AG08395 (cell line): ENCODE measurements around the gene RNF213.

ENCODE experiments used
- DNase-seq: peaks from one replicate; pipeline ENCODE4 v3.0.0; 2012; ENCODE audit warnings: mixed read lengths, low spot score

Gene RNF213

DNA sequence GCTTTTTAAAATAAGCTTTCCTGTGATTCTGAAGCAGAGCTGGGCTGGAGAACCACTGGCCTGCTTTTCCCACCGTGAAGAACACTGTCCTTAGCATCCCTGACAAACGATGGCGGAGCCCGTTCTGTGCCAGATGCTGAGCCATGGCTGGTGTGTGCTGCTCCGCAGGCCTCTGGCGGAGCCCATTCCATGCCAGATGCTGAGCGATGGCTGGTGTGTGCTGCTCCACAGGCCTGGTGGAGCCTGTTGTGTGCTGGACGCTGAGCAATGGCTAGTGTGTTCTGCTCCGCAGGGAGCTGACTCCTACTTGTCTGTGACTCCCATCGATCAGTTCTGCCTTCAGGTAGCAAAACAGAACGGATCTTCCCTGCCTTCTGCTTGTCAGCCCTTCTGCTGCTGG is 158.6 kb downstream of the RNF213 start:
- DNase-seq: no peak

DNA sequence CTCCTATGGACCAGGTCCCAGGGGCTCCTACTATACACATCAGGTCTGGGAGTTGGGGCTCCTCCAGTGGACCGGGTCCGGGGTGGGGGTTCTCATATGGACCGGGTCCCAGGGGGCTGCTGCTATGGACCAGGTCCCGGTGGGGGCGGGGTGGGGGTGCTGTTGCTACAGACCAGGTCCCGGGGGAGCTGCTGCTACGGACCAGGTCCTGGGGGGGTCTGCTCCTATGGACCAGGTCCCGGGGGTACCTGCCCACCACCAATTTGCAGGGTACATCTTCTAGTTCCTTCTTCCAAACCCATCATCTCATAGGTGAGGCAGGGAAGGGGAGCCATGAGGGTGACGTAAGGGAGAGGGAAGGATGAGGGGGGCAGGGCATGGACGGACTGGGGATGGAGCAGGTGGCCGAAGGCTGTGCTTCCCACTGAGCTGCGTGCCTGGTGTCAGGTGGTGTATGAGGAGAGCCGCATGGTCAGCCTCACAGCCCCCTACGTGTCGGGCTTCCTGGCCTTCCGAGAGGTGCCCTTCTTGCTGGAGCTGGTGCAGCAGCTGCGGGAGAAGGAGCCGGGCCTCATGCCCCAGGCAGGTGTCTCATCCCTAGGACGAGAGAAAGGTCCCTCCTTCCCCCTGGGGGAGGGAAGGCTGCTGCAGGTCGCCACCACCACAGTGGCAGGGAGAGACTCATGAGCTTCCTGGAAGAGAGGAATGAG is 160.9 kb downstream of the RNF213 start:
- no peak for DNase-seq

DNA sequence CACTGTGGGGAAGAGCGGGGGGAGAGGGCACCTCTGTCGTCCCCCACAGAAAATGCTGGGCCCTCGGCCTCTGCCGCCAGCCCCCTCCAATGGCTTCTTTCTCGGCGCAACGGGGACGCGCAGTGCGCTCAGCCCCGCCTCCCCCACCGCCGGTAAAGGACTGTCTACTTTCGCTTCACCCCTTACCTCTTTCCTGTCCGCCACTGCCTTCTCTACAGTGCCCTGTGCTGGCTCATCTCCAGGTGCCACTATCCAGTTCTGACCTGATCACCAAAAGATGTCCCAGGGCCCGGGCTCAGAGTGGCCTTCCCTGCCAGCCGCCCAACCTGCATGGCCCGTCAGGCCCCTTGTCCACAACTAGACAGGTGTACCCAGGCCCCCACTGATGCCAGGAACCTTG is 161.6 kb downstream of the RNF213 start:
- DNase-seq: no peak

DNA sequence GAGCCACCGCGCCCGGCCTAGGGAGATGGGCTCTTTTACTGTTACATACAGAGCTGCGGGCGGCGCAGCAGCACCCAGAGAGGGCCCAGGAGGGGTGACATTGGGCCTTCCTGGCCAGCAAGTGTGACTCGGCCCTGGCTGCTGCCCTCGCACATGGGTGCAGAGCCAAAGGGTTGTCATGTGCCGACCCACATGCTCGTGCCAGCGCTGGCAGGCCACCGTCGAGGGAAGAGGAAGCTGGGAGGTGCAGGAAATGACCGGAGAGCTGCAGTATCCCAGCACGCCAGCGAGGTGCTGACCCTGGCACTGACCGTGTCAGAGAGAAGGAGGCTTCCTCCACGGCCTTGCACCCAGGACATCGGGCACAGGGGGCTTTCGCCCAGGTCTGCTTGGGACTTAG is 162.3 kb downstream of the RNF213 start:
- DNase-seq: no peak

DNA sequence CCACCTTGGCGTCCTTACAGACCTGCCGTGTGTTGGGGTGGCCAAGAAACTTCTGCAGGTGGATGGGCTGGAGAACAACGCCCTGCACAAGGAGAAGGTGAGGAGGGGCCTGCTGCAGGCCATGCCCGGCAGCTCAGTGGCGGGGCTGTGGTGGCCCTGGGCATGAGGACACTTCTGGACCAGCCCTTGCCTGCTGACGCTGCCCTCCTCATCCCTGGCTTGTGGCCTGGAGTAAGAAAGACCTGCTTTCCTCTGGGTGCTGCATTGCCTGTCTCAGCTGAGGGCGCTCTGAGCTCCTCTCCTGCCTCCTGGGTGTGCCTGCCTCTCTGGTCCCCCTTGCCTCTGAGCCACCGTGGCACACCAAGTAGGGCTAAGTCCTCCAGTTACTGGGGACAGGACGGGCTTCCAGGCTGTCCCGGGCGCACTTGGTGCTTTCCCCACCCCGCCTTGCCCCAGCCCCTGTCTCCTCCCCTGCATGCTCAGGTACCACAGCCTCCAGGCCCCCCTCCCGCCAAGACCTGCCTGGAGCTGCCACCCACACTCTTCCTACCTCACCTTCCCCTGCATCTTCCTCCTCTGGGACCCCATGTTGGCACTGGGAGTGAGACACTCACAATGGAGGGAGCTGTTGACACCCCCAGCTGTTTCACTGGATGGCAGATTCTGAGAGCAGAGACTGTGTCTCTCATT is 163.0 kb downstream of the RNF213 start:
- DNase-seq: no peak

DNA sequence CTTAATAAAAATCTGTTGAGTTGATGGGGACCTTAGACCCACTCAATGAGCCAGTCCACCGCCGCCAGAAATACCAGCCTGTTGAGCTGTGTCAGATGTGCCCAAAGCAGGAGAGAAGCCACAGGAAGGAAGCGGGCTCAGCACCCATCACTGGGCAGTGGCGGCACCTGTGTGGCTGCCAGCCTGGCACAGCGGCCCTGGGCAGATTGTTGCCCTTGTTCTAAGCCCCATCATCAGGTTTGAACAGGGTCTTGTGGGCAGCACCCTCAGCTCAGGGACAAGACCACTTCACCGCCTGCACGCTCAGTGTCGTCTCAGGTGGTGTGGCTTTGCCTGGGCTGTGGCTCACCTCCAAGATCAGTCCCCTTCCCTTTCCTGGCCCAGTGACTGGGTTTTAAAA is 163.6 kb downstream of the RNF213 start:
- no peak for DNase-seq

DNA sequence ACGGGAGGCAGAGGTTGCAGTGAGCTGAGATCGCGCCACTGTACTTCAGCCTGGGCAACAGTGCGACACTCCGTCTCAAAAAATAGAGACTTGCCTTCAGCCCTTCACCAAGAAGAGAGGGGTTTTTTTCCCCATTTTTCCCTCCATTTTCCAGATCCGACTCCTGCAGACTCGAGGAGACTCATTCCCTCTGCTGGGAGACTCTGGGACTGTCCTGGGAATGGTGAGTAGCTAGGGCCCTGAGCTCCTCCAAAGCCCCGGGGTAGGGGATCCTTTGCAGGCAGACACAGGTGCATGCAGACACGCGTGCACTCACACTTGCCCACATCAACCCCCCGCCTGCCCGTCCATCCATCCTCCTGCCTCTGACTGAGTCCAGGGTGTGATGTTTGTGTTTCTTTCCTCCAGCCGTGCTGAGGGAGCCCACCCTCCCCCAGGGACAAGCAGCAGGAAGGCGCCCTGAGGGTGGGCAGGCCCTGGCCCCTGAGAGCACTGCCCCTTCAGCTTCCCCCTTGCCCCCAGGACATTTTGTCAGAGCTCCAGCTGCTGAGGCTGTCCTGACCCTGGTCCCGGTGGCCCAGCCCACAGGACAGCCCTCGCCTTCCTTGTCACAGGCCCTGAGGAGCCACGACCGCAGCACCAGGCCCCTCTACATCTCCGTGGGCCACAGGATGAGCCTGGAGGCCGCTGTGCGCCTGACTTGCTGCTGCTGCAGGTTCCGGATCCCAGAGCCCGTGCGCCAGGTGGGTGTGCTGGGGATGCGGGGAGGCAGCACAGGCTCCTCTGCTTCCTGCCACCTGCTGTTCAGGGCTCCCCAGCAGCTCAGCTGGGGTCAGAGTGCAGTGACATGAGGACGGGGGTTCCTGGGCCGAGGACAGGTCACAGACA is 164.5 kb downstream of the RNF213 start:
- no peak for DNase-seq

DNA sequence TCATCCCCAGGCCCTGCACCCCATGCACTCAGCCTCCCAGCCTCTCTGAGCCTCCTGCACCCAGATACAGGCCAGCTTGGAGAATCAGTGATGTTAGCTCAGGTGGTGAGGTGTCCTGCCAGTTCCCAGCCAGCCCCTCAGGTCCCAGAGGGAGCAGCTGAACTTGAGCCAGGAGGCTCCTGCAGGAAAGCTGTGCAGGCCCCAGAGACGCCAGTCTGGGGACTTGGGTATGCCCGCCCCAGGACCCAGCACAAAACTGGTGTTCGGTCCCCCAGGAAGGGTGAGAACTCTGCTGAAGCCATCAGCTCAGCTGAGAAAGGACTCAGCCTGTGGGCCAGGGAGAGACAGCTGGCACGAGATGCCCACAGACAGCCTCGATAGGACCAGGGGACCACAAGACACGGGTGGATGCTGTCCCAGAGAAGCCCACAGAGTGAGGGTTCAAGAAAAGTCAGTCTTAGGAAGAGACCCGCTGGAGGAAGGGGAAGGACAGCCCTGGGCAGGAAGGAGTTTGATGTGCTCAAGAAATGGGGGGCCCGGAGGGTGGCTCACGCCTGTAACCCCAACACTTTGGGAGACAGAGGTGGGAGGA is 165.3 kb downstream of the RNF213 start:
- no peak for DNase-seq

DNA sequence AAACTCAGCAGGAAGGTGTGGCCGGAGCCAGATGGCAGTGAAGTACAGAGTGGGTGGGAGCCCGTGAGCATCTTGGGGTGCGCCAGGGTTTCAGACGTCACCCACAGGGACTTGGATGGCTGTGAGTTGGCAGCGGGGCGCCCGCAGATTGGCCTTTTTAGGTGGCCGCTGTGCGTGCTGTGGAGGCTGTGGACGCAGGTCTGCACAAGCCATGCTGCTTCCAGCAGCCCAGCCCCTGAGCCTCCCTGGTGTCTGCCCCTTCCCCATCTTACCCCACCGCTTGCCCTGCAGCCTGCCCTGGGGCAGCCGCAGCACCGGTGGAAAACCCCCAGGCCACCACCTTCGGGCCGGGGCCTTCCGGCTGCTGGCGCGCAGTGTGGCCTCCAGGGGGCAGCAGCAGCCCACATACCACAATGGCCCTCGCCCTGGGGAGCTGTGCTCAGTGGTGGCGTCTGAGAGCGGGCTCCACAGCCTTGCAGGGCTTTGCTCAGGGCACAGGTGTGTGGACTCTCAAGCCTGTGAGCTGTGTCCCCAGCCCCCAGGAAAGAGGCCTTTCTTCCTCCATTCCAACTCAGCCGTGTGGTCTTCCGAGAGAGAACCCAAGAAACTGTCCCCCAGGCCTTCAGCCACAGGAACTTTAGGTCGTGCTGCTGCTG is 166.1 kb downstream of the RNF213 start:
- peak; percentile 91 for DNase-seq

DNA sequence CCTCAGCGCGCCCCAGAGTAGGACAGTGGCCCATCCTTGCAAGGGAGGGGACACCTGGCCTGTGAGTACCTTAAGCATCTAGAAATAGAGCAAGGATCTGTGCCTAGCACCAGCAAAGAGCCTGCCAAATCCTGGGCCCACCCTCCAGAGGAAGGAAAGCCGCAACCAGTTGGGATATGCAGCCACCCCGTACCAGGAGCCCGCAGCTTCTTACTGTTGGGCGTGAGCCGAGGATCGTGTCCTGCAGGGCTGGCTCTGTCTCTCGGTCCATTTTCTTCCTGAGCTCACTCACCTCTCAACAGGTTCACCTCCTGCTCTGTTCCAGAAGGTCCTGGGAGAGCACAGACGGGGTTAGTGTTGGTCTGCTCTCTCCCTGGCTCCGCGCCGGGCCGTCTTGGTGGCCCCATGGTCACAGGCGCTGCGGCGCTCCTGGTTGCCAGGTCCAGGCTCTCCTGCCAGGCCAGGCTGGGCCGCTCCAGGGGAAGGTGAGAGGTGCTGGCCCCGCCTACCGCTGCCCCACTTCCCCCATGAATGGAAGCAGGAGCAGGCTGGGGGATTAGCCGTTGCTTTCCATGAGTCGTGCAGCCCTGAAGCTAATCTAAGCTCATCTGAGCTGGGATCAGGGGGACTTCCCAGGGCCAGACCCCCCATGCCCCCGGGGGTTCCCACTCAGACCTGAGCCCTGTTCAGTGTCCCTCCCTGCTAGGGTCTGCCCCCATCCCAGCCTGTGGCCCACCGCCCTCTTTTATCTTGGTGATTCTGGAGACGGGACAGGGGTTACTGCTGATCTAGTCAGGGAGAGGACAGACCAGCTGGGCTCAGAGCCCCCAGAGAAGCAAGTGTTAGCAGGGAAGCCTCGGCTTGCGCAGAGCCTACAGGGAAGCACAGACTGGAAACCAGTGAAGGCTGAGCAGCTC is 167.0 kb downstream of the RNF213 start:
- no peak for DNase-seq

DNA sequence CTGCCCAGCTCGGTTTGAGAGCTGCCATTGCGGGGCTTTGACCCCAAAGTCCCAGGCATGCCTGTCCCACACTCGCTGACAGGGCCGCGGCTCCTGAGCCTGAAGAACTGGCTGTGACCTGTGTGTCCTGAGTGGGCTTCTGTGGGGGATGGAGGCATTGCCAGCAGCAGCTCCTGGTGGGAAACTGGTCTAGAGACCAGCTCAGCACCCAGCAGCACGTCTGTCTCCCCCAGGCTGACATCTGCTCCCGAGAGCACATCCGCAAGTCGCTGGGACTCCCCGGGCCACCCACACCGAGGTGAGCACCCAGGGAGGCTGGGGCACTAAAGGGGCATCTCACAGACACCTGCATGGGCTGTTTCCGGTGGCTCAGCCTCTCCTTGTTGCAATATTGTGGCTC is 167.7 kb downstream of the RNF213 start:
- DNase-seq: no peak

DNA sequence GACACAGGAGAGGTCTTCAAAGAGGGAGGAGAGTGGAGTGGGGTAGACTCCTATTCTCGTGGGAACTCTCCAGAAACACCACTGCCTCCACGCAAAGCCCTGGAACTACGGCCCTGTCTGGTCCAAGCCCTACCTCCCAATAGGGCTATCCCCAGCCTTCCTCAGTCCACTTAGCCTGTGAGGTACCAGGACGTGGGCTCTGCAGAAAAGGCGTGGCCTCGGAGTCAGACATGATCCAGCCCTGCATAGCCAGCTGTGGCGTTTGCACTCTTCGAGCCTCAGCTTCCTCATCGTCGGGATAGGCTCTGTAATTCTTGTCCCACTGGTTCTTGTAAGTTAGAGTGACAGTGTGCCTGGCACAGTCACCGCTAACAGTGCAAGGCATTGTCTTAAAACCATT is 168.1 kb downstream of the RNF213 start:
- no peak for DNase-seq

DNA sequence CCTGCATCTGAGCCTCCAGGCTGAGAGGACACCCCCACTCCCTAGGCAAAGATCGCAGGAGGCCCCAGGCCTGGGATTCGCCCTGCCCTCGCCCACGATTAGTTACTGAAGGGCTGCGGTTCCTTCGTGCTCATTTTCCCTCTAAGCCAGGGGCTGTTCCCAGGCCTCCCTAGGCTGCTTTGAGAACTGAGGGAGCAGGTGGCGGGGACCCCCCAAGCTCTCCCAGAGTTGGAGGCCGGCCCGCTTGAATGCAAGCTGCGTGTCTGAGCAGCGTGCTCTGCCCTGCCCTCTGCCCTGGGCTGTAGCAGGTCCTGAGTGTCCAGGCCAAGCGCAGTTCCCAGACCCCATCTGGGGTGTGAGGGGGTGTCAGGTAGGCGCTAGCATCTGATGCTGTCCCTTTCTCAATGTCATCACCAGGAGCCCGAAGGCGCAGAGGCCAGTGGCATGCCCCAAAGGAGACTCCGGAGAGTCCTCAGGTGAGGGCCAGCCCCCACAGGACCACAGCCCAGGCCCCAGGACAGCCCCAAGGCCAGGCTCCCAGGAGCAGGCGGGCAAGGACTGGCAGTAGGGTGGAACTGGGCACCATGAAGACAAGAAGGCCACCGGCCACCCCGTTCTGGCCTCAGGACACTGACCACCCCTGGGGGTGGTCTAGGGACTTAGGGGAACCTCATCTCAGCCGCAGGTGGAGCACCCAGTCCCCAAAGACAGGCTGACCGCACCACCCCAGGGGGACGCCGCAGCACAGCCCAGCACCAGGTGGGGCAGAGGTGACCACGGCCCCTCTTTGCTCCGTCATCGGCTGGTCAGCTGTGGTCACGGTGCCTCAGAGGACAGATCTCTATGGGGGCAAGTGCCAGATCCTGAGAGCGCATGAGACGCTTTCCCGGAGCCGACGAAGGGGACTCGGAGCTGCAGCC is 169.0 kb downstream of the RNF213 start:
- no peak for DNase-seq

DNA sequence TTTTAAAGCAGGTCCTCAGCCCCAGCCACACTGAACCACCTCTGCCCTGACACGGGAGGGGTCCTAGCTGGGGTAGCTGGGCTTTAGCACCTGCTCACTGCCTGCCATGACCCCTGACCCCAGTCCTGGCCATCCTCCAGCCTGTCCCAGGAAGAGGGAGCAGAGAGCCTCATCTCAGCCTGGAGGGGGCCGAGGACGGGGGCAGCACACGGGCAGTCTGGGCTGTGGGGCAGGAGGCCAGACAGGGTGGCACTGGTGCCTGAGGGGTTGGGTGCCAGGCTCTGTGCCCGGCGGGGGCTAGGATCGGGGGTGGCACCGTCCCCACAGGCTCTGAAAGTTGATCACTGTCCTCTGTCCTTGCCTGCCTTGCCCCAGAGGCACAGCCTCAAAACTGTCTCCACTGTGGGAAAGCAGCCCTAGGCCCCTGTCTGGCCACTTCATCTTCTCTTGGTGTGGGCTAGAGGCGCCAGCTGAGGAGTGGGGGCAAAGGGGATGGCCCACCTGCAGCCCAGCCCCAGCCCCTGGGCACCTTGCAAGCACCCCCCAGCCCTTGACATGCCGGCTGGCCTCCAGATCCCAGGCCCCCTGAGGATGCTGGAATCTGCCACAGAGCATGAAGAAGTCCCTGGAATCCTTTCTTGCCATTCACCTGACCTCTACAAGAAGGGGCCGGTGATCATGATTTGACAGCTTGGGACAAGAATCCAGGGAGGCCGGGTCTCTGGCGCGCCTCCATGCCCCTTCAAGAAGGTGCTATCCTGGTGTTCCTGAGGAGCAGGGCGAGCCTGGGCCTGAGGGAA is 170.0 kb downstream of the RNF213 start:
- no peak for DNase-seq

DNA sequence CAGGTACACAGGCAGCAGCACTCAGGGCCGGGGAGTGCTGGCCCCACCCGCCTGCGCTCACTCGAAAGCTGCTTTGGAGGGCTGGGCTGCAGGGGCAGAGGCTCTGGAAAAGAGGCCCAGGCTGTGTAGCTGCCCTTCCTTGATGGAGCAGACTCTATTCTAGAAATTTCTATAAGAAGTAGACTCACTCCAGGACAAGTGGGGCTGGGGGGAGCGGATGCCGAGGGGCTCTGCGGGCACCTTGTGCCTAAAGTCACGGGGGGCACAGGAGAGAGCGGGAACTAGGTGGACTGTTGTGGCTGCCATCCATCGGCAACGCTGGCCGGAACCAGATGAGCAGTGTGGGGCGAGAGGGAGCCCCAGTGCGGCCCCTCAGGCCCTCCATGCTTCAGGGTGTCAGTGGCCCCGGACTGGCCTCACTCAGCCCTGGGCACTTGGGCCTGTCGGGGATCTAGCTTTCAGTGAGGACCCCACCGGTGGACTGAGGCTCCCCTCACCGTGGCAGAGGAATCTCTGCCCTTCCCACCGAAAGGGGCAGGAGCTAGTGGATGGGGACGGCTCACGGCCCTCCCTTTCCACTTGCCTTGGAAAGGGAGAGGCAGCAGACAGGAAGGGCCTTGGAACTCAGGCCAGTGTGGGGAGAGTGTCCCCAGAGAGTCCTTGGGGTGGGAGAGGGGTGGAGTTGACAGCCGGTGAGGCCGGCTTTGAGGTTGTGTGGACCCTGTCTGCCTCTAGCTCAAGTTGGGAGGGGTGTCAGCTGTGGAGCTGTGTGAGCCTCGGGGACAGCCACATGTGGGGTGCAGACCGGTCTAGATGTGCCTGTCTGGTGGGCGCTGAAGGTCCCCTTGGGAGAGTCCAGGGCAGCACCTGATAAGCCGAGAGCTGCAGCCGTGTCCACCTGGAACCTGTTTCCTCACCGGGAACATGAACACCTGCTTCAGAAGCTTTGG is 170.9 kb downstream of the RNF213 start:
- DNase-seq: no peak

DNA sequence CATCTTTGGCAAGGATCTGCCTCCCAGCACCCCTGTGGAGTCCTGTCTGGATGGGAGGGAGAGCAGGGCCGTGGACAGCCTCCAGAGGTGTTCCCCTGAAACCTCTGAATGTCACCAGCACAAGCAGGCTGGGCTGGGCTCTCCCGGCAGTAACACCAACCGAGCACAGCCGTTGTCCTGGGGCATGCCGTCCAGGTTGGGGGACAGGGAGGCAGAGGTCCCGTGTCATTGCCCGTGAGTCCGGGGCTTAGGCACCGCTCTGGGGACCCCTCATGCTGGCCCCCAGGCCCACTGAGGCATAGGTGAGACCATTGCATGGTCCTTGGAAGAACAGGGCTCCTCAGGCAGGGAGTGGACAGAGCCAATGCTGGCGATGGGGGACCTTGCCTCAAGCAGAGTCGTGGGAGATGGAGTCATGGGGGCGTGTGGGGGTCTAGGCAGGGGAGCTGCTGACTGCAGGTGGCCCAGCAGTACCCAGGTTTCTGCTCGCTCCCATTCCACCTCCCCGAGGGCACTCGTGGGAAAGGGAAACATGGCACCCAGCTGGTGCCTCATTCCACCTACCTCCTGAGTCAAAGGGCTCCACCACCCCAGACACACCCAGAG is 171.8 kb downstream of the RNF213 start:
- DNase-seq: no peak

DNA sequence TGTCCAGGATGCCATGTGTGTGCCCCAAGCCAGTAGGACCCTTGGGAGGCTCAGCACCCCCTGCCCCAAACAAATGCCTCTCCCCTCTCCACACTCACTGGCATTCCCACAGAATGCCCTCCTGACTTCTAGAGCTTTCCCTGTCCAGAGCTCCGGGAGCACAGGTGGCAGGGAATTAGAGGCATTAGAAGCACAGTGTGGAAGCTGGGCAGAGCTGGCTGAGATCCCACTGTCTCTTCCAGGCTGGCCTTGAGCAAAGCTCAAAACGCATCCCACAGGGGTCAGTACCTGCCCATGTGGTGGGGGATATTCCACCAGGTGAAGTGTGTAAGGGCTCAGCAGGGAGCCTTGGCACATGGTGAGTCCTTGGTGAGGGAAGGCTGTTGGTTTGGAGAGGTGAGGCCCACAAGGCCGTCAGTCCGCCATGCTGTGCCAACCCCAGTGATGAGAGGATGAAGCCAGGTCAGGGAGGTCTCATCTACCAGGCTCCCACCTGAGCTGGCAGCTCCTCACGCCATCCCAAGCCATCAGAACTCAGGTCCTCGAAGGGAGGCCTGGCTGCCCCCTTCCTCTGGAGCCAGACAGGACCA is 172.4 kb downstream of the RNF213 start:
- no peak for DNase-seq
